Measurements from ENCODE around the gene KRT34. TPM values are rescaled to one million over a fixed set of nuclear protein-coding genes. Genes with fewer than 3 reads are reported as not detected.

The KRT34 gene
- total RNA-seq, 1 donor from 2014 or later: not detected

GRCh38 chr17:41328207-41328606 lies 53.9 kb downstream of the KRT34 start:
- H3K9me3 ChIP-seq (replicated peaks): no peaks in the 10 kb centered on the region
- intact Hi-C loops (cut with micrococcal nuclease): no loop called here

More at GRCh38 chr17:41328207-41328606, 53.9 kb downstream of the KRT34 start:
- no peak for DNase-seq
- H3K4me1 ChIP-seq: no peaks in the 10 kb centered on the region
- peaks cover 72% of the 10 kb centered on the region for H3K27me3 ChIP-seq (ENCODE audit: low read depth)
- H3K4me3 ChIP-seq: no peak overlapping the region
- TF ChIP-seq CTCF (IDR thresholded peaks at IDR 0.05; ENCODE audit: borderline replicate concordance): no peak
- no peak overlapping the region for H3K27ac ChIP-seq (replicated peaks)
- H3K36me3 ChIP-seq: no peaks in the 10 kb centered on the region

Other genes starting within 250 kb of the KRT34 start
- not detected for gene KRTAP4-6, start 241.8 kb downstream of the KRT34 start, total RNA-seq
- gene KRTAP4-5, start 232.5 kb downstream of the KRT34 start, total RNA-seq: not detected
- not detected for gene KRTAP4-4, start 221.6 kb downstream of the KRT34 start, total RNA-seq
- not detected for gene KRTAP4-3, start 214.1 kb downstream of the KRT34 start, total RNA-seq
- not detected for gene KRTAP4-2, start 204.1 kb downstream of the KRT34 start, total RNA-seq
- not detected for gene KRTAP4-1, start 197.4 kb downstream of the KRT34 start, total RNA-seq
- gene KRTAP9-1, start 192.4 kb downstream of the KRT34 start, total RNA-seq: not detected
- not detected for gene KRTAP9-2, start 155.7 kb downstream of the KRT34 start, total RNA-seq
- gene KRTAP9-3, start 149.9 kb downstream of the KRT34 start, total RNA-seq: not detected
- gene KRTAP9-8, start 144.3 kb downstream of the KRT34 start, total RNA-seq: not detected
- not detected for gene KRTAP9-4, start 132.6 kb downstream of the KRT34 start, total RNA-seq
- gene KRTAP9-9, start 126.9 kb downstream of the KRT34 start, total RNA-seq: not detected
- gene KRTAP9-6, start 116.9 kb downstream of the KRT34 start, total RNA-seq: not detected
- not detected for gene KRTAP9-7, start 106.6 kb downstream of the KRT34 start, total RNA-seq
- gene KRTAP29-1, start 79.5 kb downstream of the KRT34 start, total RNA-seq: not detected
- gene KRTAP16-1, start 73.0 kb downstream of the KRT34 start, total RNA-seq: not detected
- not detected for gene KRTAP17-1, start 66.6 kb downstream of the KRT34 start, total RNA-seq
- gene KRT33A, start 31.5 kb downstream of the KRT34 start, total RNA-seq: not detected
- gene KRT33B, start 12.5 kb downstream of the KRT34 start, total RNA-seq: not detected
- gene KRT31, start 15.3 kb upstream of the KRT34 start, total RNA-seq: not detected
- not detected for gene KRT37, start 42.3 kb upstream of the KRT34 start, total RNA-seq
- gene KRT38, start 58.7 kb upstream of the KRT34 start, total RNA-seq: not detected
- gene KRT32, start 85.1 kb upstream of the KRT34 start, total RNA-seq: 0.22 TPM
- not detected for gene KRT35, start 98.8 kb upstream of the KRT34 start, total RNA-seq
- gene KRT36, start 107.6 kb upstream of the KRT34 start, total RNA-seq: not detected
- not detected for gene KRT13, start 123.3 kb upstream of the KRT34 start, total RNA-seq
- gene KRT15, start 136.6 kb upstream of the KRT34 start, total RNA-seq: not detected
- gene KRT19, start 146.0 kb upstream of the KRT34 start, total RNA-seq: 0.60 TPM
- gene KRT9, start 189.8 kb upstream of the KRT34 start, total RNA-seq: not detected
- gene KRT14, start 204.6 kb upstream of the KRT34 start, total RNA-seq: not detected
- gene KRT16, start 230.5 kb upstream of the KRT34 start, total RNA-seq: not detected
- not detected for gene KRT17, start 242.3 kb upstream of the KRT34 start, total RNA-seq